Chondrocyte (in vitro differentiated cells): ENCODE results near the gene ATP6V1E1. TPM values are rescaled to one million over a fixed set of nuclear protein-coding genes. Genes with fewer than 3 reads are reported as not detected.

Experiments
- DNase-seq: peaks from one replicate; pipeline ENCODE4 v3.0.0; 2021; ENCODE audit warnings: mixed read lengths, low spot score
- H3K27ac Mint-ChIP-seq: one replicate; pipeline ENCODE4 v1.8.0; 2021; ENCODE audit warnings: mild to moderate bottlenecking, moderate library complexity, mixed read lengths; ENCODE audit not compliant: unreplicated experiment
- H3K27me3 Mint-ChIP-seq: 2 replicates; pipeline ENCODE4 v1.8.0; 2021; ENCODE audit warnings: low read depth, mixed read lengths
- H3K36me3 Mint-ChIP-seq: 2 replicates; pipeline ENCODE4 v1.8.0; 2021; ENCODE audit warnings: low read depth, mixed read lengths
- H3K4me1 Mint-ChIP-seq: 2 replicates; pipeline ENCODE4 v1.8.0; 2021; ENCODE audit warnings: low read depth, mild to moderate bottlenecking, mixed read lengths
- H3K4me3 Mint-ChIP-seq: one replicate; pipeline ENCODE4 v1.8.0; 2021; ENCODE audit warnings: mild to moderate bottlenecking, moderate library complexity, mixed read lengths; ENCODE audit not compliant: unreplicated experiment
- H3K9me3 Mint-ChIP-seq: 2 replicates; pipeline ENCODE4 v1.8.0; 2021; ENCODE audit warnings: low read depth, mixed read lengths
- total RNA-seq: library from RNA; stranded (reverse); gene quantifications from 3 replicates; pipeline ENCODE4 v1.2.1, GENCODE V29; 2021
- TF ChIP-seq, protein P1 (sequence below): fragments of 200-600 bp; sonication (generic); IDR thresholded peaks from 2 replicates; pipeline ENCODE4 v1.5.0; 2021; ENCODE audit warnings: antibody characterized with exemption, mild to moderate bottlenecking, moderate library complexity

Gene ATP6V1E1
- total RNA-seq, 1 donor from 2014 or later, result 120 TPM

DNA sequence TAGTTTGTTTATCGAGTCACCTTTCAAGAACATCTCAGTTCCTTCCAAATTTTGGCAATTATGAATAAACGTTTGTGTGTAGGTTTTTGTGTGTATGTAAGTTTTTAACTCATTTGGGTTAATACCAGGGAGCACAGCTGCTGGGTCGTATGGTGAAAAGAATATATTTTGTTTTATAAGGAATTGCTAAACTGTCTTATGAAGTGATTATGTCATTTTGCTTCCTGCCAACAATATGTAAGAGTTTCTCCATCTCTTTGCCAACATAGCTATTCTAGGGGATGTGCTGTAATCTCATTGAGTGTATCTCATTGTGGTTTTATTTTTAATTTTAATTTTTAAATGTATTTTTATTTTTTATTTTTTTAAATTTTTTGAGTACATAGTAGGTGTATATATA, 37.3 kb upstream of the ATP6V1E1 start:
- Mint-ChIP-seq H3K27ac (no peak overlapping the region), H3K4me1 (no peaks in the 10 kb centered on the region), H3K27me3 (no peaks in the 10 kb centered on the region), H3K36me3 (peaks cover 17% of the 10 kb centered on the region), H3K4me3 (no peak overlapping the region), H3K9me3 (no peaks in the 10 kb centered on the region)
- TF ChIP-seq, protein P1, sequence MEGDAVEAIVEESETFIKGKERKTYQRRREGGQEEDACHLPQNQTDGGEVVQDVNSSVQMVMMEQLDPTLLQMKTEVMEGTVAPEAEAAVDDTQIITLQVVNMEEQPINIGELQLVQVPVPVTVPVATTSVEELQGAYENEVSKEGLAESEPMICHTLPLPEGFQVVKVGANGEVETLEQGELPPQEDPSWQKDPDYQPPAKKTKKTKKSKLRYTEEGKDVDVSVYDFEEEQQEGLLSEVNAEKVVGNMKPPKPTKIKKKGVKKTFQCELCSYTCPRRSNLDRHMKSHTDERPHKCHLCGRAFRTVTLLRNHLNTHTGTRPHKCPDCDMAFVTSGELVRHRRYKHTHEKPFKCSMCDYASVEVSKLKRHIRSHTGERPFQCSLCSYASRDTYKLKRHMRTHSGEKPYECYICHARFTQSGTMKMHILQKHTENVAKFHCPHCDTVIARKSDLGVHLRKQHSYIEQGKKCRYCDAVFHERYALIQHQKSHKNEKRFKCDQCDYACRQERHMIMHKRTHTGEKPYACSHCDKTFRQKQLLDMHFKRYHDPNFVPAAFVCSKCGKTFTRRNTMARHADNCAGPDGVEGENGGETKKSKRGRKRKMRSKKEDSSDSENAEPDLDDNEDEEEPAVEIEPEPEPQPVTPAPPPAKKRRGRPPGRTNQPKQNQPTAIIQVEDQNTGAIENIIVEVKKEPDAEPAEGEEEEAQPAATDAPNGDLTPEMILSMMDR, result no peak
- no peak for DNase-seq

DNA sequence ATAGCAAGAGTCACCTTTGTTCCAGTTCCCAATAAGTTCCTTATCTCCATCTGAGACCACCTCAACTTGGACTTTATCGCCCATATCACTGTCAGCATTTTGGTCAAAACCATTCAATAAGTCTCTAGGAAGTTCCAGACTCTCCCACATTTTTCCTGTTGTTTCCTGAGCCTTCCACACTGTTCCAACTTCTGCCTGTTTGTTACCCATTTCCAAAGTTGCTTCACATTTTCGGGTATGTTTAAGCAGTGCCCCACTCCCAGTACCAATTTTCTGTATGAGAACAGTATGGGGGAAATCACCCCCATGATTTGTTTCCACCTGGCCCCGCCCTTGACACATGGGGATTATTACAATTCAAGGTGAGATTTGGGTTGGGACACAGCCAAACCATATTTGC, 36.7 kb upstream of the ATP6V1E1 start:
- Mint-ChIP-seq H3K4me3 (no peak overlapping the region), H3K27ac (no peak overlapping the region), H3K36me3 (peaks cover 16% of the 10 kb centered on the region), H3K27me3 (no peaks in the 10 kb centered on the region), H3K4me1 (no peaks in the 10 kb centered on the region), H3K9me3 (no peaks in the 10 kb centered on the region)
- no peak for DNase-seq
- TF ChIP-seq, protein P1, result no peak

DNA sequence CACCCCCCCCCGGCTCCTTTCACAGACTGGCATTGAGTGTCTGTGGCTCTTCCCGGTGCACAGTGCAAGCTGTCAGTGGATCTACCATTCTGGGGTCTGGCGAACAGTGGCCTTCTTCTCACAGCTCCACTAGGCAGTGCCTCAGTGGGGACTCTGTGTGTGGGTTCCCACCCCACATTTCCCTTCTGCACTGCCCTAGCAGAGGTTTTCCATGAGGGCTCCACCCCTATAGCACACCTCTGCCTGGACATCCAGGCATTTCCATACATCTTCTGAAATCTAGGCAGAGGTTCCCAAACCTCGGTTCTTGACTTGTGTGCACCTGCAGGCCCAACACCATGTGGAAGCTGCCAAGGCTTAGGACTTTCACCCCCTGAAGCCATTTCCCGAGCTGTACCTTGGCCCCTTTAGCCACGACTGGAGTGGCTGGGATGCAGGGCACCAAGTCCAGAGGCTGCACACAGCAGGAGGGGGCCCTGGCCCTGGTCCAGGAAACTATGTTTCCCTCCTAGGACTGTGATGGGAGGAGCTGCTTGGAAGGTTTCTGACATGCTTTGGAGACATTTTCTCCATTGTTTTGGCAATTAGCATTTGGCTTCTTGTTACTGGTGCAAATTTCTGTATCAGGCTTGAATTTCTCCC, 36.0 kb upstream of the ATP6V1E1 start:
- no peaks in the 10 kb centered on the region for H3K4me1 Mint-ChIP-seq
- DNase-seq, result no peak
- no peak overlapping the region for H3K27ac Mint-ChIP-seq
- H3K27me3 Mint-ChIP-seq, result no peaks in the 10 kb centered on the region
- no peaks in the 10 kb centered on the region for H3K9me3 Mint-ChIP-seq
- H3K4me3 Mint-ChIP-seq, result no peak overlapping the region
- H3K36me3 Mint-ChIP-seq, result peaks cover 11% of the 10 kb centered on the region
- TF ChIP-seq, protein P1, result no peak

DNA sequence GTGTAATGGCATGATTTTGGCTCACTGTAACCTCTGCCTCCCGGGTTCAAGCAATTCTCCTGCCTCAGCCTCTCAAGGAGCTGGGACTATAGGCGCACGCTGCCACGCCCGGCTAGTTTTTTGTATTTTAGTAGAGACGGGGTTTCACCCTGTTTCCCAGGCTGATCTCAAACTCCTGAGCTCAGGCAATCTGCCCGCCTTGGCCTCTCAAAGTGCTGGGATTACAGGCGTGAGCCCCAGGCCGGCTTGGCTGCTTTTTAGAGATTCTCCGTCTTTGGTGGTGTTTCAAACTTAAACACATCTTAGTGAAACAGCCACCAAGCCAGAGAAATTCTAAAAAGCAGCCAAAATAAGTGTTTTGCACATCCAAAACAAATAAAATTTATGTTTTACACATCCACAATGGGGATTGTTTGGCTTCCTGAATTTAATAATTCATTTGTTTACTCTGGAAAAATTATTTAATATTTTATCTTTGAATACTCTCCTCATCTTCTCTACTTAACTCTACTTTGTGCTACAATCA, 28.4 kb upstream of the ATP6V1E1 start:
- Mint-ChIP-seq H3K4me1 (no peaks in the 10 kb centered on the region), H3K36me3 (peaks cover 9% of the 10 kb centered on the region), H3K27ac (no peak overlapping the region), H3K9me3 (no peaks in the 10 kb centered on the region), H3K27me3 (no peaks in the 10 kb centered on the region), H3K4me3 (no peak overlapping the region)
- TF ChIP-seq, protein P1, result no peak
- no peak for DNase-seq

DNA sequence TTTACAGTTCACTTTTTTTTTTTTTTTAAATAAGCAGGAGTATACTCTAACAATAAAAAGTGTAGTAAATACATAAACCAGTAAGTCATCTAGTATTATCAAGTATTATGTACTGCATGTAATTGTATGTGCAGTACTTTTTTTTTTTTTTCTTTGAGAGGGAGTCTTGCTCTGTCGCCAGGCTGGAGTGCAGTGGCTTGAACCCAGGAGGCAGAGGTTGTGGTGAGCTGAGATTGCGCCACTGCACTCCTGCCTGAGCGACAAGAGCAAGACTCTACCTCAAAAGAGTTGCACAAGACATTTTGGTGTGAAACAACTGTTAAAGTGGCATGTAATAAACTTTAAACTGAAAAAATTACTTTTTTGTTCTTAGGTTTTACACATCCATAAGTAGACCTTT, 26.7 kb upstream of the ATP6V1E1 start:
- Mint-ChIP-seq H3K4me3 (no peak overlapping the region), H3K4me1 (no peaks in the 10 kb centered on the region), H3K9me3 (no peaks in the 10 kb centered on the region), H3K27me3 (no peaks in the 10 kb centered on the region), H3K27ac (no peak overlapping the region), H3K36me3 (peaks cover 6% of the 10 kb centered on the region)
- no peak for DNase-seq
- TF ChIP-seq, protein P1, result no peak
